ENCODE data around the gene FUT3.

The FUT3 gene

GRCh38 chr19:5823579-5824281 lies 27.5 kb downstream of the FUT3 start:
- no peak for DNase-seq (ENCODE audit: low spot score)

GRCh38 chr19:5822181-5822844 lies 28.9 kb downstream of the FUT3 start:
- DNase-seq (ENCODE audit: low spot score) = no peak

GRCh38 chr19:5821521-5822180 lies 29.6 kb downstream of the FUT3 start:
- no peak for DNase-seq (ENCODE audit: low spot score)

GRCh38 chr19:5820785-5821184 lies 30.5 kb downstream of the FUT3 start:
- no peak for DNase-seq (ENCODE audit: low spot score)

- DNase-seq (ENCODE audit: low spot score) = no peak
Observed at GRCh38 chr19:5818594-5818993, 32.7 kb downstream of the FUT3 start.

GRCh38 chr19:5817218-5817617 lies 34.0 kb downstream of the FUT3 start:
- no peak for DNase-seq (ENCODE audit: low spot score)

GRCh38 chr19:5814852-5815246 lies 36.4 kb downstream of the FUT3 start:
- DNase-seq (ENCODE audit: low spot score) = no peak

- no peak for DNase-seq (ENCODE audit: low spot score)
Observed at GRCh38 chr19:5814123-5814851, 37.0 kb downstream of the FUT3 start.

- DNase-seq (ENCODE audit: low spot score) = no peak
Observed at GRCh38 chr19:5811117-5811516, 40.1 kb downstream of the FUT3 start.

- DNase-seq (ENCODE audit: low spot score) = no peak
Observed at GRCh38 chr19:5809469-5809868, 41.8 kb downstream of the FUT3 start.

GRCh38 chr19:5809053-5809452 lies 42.2 kb downstream of the FUT3 start:
- DNase-seq (ENCODE audit: low spot score) = no peak

- no peak for DNase-seq (ENCODE audit: low spot score)
Observed at GRCh38 chr19:5808120-5808816, 43.0 kb downstream of the FUT3 start.

- no peak for DNase-seq (ENCODE audit: low spot score)
Observed at GRCh38 chr19:5806905-5807304, 44.3 kb downstream of the FUT3 start.

- DNase-seq (ENCODE audit: low spot score) = no peak
Observed at GRCh38 chr19:5806133-5806489, 45.1 kb downstream of the FUT3 start.

GRCh38 chr19:5805462-5806132 lies 45.7 kb downstream of the FUT3 start:
- peak; percentile 52 for DNase-seq (ENCODE audit: low spot score)

GRCh38 chr19:5804516-5805461 lies 46.5 kb downstream of the FUT3 start, which contains the start of gene NRTN:
Gene NRTN, plus strand, starts transcription at chr19:5805067. Its CDS starts 19,099 bp downstream, at chr19:5824166.
- DNase-seq (ENCODE audit: low spot score) = no peak

GRCh38 chr19:5803752-5804515 lies 47.3 kb downstream of the FUT3 start:
- DNase-seq (ENCODE audit: low spot score) = peak; percentile 93

- DNase-seq (ENCODE audit: low spot score) = no peak
Observed at GRCh38 chr19:5803441-5803751, 47.9 kb downstream of the FUT3 start.

- peak; percentile 53 for DNase-seq (ENCODE audit: low spot score)
Observed at GRCh38 chr19:5801796-5802619, 49.2 kb downstream of the FUT3 start.

All from COLO829 (cell line).